H1 (cell line): ENCODE results near the gene SNRNP40.

Experiments
- CEBPB ChIP-seq: IDR thresholded peaks from 2 replicates; pipeline ENCODE4 v1.6.1; 2012; ENCODE audit warnings: low read depth, low read length
- GABPA ChIP-seq: IDR thresholded peaks from 2 replicates; pipeline ENCODE4 v1.6.1; 2011; ENCODE audit warnings: mild to moderate bottlenecking, low read length, moderate library complexity, borderline replicate concordance; ENCODE audit not compliant: insufficient read depth
- RAD21 ChIP-seq, 2 experiments: IDR thresholded peaks in 1 of 2; conservative IDR thresholded peaks in 1 of 2; 2 replicates each; pipeline ENCODE4 v1.6.1; 2011; ENCODE audit warnings: low read depth in 2 of 2, low read length in 2 of 2, improper control_type of control experiment in 1 of 2, inconsistent platforms in 1 of 2, mild to moderate bottlenecking in 1 of 2, moderate library complexity in 1 of 2
- TAF7 ChIP-seq: optimal IDR thresholded peaks from 2 replicates; pipeline ENCODE3; 2011; ENCODE audit warnings: low read depth, mild to moderate bottlenecking, inconsistent platforms, low read length, moderate library complexity, borderline replicate concordance
- TF ChIP-seq, protein P1 (sequence below), 3 experiments: IDR thresholded peaks; 1 replicate in 2 of 3; 2 replicates in 1 of 3; pipeline versions ENCODE4 v1.5.1 to v1.6.1; 2011; ENCODE audit warnings: low read length in 3 of 3, mild to moderate bottlenecking in 3 of 3, inconsistent platforms in 2 of 3, low read depth in 1 of 3, moderate library complexity in 1 of 3; ENCODE audit not compliant: insufficient read depth in 1 of 3; ENCODE audit errors: control extremely low read depth in 1 of 3

DNA sequence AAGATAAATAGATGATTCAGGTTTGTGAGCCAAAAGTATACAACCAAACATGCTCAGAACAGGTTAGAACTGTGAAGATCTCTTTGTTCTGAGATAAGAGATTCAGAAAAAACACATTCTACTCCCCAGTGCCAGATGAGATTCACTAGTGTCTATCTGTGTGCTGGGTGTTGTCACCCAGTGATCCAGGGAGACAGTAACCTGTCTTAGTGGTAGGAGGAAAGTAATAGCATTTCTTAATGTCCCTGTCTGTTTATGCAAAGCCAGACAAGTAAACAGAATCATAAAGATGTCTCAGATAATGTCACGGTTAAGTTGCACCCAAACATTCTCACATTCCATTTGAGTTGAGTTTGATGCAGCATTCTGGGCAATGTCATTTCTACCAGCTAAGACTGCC is 38.0 kb downstream of the SNRNP40 start:
- TF ChIP-seq RAD21 (IDR thresholded peaks at IDR 0.05 in 1 of 2, conservative IDR thresholded peaks at IDR 0.05 in 1 of 2; ENCODE audit: low read depth in 2 of 2, low read length in 2 of 2) (no peak), CEBPB (no peak), GABPA (no peak), TAF7 (no peak)
- TF ChIP-seq, protein P1, sequence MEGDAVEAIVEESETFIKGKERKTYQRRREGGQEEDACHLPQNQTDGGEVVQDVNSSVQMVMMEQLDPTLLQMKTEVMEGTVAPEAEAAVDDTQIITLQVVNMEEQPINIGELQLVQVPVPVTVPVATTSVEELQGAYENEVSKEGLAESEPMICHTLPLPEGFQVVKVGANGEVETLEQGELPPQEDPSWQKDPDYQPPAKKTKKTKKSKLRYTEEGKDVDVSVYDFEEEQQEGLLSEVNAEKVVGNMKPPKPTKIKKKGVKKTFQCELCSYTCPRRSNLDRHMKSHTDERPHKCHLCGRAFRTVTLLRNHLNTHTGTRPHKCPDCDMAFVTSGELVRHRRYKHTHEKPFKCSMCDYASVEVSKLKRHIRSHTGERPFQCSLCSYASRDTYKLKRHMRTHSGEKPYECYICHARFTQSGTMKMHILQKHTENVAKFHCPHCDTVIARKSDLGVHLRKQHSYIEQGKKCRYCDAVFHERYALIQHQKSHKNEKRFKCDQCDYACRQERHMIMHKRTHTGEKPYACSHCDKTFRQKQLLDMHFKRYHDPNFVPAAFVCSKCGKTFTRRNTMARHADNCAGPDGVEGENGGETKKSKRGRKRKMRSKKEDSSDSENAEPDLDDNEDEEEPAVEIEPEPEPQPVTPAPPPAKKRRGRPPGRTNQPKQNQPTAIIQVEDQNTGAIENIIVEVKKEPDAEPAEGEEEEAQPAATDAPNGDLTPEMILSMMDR (IDR thresholded peaks at IDR 0.05; ENCODE audit: control extremely low read depth in 1 of 3, insufficient read depth in 1 of 3, low read depth in 1 of 3, low read length in 3 of 3): no peak
